GM19193 (cell line): ENCODE results near the gene FRG2.
"Not testable (repeated sequence)": the region's sequence is repeated elsewhere in the genome, so short reads cannot be mapped to it uniquely, and the experiment has no call there.

Experiments used
- POLR2A ChIP-seq: IDR thresholded peaks from 4 replicates; pipeline ENCODE4 v1.6.1; 2011; ENCODE audit not compliant: insufficient read depth, insufficient read length; ENCODE audit errors: extremely low read depth

Gene FRG2

DNA sequence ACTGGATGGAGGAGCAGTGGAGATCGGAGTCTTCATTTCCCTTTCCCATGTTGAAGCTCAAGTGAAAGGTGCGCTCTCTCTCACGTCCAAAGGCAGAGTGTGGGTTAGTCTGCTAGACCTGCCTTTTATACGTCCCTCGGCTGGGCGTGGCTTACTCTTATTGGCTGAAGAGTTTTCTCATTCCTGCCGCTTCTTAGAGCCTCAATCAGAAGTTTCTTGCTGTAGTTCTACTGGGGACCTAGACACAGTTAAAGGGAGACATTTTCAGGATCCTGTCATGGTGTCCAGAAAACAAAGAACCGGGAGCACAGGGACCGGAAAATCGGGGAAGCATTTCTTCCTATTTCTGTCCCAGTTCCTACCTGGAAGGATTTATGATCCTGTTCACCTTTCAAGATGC, at the start of gene FRG2:
FRG2 (minus strand) TSS at position 101 of the 400 bp plus-strand sequence; CDS start at position 49, 52 bp downstream.
- not testable (repeated sequence) for TF ChIP-seq POLR2A

DNA sequence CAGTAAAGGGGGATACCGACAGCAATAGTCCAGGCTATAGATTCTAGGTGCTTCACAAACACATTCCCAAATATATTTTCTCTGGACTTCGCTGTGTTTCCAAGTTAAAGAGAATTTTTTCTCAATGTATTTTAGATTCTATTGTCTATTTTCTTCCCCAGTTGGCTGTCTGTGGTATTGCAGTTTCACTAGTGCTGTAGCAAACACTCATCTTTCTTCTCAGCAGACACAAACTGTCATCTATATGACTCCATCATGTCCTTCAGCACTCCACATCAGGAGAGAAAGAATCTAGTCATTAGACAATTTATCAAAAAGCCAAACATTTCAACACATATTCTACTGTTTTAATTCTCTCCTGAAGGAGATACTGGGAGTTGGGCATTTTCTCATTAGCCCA, 37.3 kb upstream of the FRG2 start, which contains the start of gene DBET:
DBET (plus strand) TSS at position 161 of the 400 bp plus-strand sequence.
- not testable (repeated sequence) for TF ChIP-seq POLR2A

DNA sequence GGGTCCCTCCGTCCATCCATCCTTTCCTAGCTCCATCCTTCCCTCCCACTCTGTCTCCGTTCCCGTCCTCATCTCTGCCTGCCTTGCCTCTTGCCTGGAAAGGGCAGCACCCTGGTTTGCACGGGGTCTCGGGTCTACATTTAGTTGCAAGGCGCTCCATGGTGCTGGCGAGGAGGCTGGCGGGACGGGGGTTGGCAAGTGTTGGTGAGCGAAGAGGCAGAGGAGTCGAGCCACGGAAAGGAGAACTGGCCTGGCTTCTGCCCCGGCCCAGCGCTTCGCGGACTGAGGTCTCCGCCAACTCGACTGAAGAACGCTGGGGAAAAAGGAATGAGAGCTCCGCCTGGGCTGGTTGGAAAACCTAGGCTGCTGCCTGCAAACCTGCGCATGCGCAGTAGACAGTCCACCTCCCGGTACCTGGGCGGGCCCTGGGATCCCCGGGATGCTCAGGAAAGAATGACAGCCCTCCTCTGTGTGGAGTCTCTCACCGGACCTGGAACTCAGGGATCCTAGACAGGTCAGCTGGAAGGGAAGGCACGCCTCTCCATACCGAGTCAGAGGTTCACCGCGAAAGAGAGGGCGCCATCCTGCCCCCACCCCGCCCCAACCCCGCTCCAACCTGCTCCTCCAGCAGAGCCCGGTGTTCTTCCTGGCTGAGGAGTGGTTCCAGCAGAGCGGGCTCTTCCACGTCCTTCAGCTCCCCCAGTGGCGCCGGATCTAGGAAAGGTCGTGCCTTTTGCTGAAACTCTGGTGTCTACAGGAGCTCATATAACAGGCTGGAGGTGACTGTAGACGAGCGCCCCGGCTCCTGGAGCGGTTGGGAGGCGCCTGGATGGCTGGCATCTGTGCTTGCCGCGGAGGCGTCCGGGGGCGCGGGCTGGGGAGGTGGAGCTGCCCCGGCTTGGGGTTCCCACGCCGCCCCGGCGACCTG, 6.0 kb downstream of the FRG2 start:
- no peak for TF ChIP-seq POLR2A

DNA sequence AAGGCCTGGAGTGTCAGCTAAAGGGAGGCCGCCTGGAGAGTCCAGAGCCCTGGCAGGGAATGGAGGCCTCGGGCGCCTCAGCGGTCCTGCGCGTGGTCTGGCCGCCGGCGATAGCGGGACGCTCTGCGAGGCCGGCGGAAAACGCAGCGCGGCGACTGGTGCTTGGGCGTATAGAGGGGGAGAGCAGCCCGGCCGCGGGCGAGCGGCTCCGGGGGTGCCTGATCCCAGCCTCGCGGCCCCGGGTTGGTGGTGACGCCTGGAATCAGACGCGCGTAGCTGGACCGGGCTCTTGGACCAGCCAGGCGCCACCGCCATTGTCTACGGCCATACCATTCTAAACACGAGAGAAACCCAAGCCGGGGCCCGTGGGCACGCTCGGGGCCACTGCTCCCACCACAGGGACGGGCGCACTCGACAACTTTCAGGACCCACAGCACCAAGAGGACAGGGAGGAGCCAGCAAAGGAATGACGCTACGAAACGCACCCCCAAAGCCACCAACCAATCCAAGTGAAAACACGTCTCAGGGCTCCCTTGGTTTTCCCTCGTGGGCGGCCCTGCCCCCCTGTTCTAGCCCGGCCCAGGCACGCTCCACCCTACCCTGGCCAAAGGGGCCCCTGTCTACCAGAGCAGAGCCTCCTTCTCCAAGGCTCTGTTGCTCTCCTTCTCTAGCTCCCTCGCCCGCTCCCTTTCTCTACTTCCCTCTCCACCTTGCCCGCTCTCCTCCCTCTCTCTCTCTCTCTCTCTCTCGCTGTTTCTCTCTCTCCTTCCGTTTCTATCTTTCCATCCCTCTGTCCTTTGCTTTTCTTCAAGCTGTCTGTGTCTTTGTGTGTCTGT, 7.8 kb downstream of the FRG2 start:
- no peak for TF ChIP-seq POLR2A

DNA sequence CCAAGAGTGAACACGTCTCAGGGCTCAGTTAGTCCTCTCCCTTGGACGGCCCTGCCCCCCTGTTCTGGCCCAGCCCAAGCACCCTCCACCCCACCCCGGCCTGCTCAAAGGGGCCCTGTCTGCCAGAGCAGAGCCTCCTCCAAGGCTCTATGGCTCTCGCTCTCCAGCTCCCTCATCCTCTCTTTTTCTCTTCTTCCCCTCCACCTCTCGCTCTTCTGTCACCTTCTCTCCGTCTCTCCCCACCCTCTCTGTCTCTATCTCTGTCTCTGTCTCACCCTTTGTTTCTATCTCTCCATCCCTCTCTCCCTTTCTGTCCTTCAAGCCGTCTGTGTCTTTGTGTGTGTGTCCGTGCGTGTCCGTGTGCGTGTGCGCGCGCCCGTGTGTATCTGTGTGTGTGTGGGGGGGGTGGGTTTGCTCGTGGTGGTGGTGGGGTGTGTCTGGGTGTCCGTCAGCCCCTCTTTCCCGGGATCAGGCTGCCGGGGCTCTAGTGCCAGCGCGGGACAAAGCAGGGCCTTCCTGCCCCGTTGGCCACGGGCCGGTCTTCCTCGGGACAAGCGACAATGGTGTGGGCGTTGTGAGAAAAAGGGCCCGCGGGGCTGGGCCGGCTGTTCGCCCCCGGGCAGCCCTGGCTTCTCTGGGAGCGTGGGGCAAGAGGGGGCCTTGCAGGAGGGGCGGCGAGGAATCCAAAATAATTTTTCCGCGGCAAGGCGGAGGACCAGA, 8.7 kb downstream of the FRG2 start:
- no peak for TF ChIP-seq POLR2A

DNA sequence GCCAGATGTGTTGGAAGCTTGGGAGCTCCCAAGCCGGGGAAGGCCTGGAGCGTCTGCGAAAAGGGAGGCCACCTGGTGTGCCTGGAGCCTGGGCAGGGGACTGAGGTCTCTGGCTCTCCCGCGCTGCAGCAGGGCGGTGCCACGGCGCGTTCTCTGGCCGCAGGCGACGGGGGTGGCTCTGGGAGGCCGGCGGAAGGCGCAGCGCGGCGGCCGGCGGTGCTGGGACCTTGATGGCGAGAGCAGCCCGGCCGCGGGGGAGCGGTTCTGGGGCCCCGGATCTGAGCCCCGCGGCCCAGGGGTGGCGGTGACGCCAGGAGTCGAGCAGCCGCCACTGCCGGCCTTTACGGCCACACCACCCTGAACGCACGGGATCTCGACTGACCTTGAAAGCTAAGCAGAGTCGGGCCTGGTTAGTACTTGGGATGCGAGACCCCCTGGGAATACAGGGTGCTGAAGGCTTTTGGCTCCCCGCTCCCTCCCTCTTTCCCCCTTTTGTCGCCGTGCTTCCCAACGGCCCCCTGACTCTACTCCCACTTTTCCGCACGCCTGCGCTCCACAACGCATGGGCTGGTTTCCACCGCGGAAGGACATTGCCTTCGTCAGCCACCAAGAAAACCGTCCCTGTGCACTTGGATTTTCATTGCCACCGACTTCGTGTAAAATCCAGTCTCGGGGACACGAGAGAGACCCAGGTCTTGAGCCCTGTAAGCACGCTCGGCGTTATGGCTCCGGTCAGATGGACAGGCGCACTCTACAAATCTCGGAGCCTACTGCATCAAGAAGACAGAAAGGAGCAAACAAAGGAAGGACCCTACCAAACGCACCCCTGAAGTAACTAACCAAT, 9.5 kb downstream of the FRG2 start:
- TF ChIP-seq POLR2A: no peak

DNA sequence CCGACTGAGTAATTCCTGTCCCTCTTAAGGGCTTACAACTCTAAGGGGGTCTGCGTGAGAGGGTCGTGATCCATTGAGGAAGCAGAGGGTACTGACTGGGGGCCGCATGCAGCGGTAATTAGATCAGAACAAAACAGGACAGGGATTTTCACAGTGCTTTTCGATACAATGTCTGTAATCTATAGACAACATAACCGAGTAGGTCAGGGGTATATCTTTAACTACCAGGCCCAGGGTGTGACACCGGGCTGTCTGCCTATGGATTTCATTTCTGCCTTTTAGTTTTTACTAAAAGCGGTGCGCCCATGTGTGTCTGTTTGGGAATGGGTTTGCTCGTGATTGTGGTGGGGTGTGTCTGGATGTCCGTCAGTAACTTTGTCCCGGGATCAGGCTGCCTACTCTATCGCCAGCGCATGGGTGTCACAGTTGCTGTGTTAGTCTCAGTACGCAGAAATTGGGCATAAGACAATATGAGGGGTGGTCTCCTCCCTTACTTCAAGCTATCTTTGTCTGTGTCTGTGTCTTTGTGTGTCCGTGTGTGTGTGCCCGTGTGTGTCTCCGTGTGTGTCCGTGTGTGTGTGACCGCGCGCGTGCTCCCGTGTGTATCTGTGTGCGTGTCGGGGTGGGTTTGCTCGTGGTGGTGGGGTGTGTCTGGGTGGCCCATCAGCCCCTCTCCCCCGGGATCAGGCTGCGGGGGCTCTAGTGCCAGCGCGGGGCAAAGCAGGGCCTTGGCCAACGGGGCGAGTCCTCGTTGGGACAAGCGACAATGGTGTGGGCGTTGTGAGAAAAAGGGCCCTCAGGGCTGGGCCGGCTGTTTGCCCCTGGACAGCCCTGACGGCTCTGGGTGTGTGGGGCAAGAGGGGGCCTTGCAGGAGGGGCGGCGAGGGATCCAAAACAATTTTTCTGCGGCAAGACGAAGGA, 10.4 kb downstream of the FRG2 start:
- TF ChIP-seq POLR2A: no peak

DNA sequence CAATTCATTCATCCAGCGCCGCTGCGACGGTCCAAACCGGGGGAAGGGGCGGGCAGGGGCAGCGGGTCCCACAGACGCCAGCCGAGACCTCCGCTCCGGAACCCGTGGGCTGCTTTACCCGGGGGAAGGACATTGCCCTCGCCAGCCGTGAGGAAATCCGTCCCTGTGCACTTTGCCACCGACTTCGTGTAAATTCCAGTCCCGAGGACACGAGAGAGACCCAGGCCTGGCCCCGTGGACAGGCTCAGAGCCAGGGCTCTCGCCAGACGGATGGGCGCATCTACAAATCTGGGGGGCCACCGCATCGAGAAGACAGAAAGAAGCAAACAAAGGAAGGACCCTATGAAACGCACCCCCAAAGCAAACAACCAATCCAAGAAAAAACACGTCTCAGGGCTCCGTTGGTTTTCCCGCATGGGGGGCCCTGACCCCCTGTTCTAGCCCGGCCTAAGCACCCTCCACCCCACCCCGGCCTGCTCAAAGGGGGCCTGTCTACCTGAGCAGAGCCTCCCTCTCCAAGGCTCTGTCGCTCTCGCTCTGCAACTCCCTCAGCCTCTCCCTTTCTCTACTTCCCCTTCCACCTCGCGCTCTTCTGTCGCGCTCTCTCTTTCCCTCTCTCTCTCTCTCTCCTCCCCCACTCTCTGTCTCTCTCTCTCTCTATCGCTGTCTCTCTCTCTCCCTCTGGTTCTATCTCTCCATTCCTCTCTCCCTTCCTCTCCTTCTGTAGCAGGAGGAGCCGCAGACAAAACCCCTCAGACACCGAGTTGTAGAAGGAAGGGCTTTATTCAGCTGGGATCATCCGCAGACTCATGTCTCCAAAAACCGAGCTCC, 11.3 kb downstream of the FRG2 start:
- TF ChIP-seq POLR2A: no peak

DNA sequence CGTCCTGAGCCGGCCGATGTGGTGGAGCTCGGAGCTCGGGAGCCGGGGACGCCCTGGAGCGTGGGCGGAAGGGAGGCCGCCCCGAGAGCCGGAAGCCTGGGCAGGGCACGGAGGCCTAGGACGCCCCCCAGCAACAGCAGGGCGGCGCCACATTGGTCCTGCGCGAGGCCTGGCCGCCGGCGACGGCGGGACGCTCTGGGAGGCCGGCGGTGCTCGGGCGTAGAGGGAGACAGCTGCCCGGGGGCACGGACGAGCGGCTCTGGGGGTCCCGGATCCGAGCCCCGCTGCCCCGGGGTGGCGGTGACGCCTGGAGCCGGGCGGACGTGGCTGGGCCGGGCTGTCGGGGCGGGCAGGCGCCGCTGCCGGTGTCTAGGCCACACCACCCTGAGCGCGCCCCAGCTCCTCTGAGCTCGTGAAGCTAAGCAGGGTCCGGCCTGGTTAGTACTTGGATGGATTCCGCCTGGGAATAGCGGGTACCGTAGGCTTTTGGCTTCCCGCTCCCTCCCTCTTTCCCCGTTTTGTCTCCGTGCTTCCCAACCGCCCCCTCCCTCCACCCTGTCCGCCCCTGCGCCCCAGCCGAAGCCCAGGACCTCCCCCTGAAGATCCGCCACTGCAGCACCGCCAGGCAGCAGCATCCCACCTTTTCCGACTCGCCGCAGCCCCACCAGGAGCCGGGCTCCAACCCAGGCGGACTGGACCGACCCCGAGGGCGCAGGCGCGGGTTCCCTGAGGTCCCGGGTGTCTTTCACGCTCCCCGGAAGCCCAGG, 12.1 kb downstream of the FRG2 start:
- TF ChIP-seq POLR2A: no peak

DNA sequence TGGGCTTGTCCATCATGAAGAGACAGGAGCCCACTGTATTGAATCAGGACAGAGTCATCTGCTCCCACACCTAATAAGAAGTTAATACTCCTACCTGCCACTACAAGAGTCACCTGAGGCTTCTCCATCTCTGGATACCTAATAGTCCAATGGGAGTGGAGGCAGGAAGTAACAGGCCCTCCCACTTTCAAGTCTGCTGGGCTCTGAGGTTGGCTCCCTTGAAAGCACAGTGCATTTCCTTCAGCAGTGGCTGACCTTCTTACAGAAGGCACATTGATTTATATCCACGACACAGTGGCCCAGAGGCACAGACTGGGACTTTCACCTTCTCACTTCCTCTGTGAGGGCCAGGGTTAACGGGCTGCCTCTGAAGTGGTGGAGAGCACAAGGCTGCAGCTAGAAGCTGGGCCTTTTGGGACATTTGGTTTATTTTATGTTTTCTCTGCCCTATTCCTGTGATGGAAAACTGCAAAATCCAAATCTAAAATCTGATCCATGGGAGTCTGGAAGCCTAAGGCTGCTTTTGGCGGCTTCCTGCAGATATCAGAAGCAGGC, 38.1 kb downstream of the FRG2 start:
- no peak for TF ChIP-seq POLR2A

DNA sequence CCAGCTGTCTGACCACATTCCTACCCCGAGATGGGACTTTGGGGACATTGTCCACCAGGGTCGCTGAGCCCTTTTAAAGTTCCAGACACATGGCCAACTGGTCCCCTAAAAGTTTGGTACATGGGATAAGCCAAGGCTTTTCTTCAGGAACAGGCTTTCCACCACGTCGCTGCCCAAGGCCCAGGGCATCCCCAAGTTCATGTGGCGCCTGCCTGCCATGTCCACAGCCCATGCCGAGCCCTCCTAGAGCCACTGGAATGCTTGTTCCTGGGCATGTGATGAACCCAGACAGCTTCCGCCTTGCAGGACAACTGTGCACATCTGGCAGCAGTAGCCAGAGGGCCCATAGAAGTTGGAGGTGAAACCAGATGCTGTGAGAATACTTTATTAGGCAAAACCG, 45.1 kb downstream of the FRG2 start:
- no peak for TF ChIP-seq POLR2A

DNA sequence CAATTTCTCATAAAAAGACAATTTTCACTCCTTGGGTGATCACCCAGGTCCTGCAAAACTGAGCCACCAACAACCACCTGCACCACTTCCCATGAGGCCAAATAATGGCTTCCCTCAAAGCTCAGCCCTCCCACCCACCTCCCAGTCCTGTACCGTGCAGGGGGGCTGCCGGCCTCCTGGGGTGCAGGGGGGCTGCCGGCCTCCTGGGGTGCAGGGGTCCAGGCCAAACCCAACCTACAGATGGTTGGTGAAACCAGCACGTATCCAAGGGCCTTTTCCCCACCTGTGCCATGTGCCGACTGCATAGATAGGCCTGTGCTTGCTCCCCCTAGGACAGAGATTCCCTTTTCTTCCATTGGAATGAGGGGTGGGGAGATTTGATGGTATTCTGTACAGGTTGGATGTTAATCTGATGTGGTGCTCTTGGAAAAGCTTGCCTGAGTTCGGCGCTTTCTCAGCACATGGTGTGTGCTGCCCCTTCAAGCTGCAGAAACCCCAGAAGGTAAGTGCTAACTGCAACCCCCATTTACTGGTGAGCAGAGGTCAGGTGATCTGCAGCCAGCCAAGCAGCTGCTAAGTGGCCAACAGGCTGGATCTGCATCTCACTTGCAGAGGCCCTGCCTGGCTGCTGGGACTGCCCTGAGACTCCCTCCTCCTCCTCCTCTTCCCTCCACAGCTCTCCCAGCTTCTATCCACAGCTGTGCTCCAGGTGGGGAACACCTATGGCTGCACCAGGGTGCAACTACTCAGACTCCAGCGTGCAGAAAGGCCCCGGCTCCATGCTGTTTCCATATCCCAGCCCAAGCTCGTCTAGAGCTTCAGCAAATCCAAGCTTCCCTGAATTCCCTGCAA, 47.6 kb downstream of the FRG2 start:
- TF ChIP-seq POLR2A: no peak
